WTC11 (cell line): Measurements from ENCODE around the gene C11orf58. TPM values are rescaled to one million over a fixed set of nuclear protein-coding genes. Genes with fewer than 3 reads are reported as not detected.

Experiments used
- GABPB1 ChIP-seq: sonication (generic); formaldehyde crosslinking; IDR thresholded peaks from 2 replicates; pipeline ENCODE4 v1.8.1; 2023; ENCODE audit warnings: mild to moderate bottlenecking, missing genetic modification reagents
- IRF2 ChIP-seq: sonication (generic); formaldehyde crosslinking; IDR thresholded peaks from 2 replicates; pipeline ENCODE4 v1.8.0; 2022; ENCODE audit warnings: low read depth, missing genetic modification reagents, borderline replicate concordance
- total RNA-seq: library from RNA; stranded (reverse); gene quantifications from 3 replicates; pipeline ENCODE4 v1.2.3, GENCODE V29; 2021

Gene C11orf58
- total RNA-seq, 1 experiment from 2014 or later, result 141 TPM

DNA sequence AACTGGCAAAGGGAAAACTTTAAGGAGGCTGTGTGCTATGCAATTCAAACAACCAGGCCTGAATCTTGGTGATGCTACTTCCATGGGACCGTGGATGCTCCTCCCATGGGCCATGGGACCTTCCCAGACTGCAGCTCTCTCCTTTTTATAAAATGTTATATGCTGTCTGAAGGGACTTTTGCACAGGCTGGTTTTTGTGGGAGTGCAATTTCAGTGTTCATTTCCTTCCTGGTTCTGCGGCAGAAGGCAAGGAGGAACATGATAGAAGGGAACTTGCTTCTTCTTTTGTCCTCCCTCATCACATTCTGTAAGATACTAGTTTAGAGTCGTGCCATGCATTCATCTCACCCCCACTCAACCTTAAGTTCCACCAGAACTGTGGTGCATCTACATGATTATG lies 68.9 kb downstream of the C11orf58 start (continued):
- no peak for TF ChIP-seq GABPB1 (CRISPR knock-in tag)
- TF ChIP-seq IRF2, result no peak
